DMS 273 (cell line): Measurements from ENCODE around the gene PARD3B.

Experiments
- DNase-seq: peaks from one replicate; lab custom pipeline; 2025; ENCODE audit not compliant: unreplicated experiment; lab: John Stamatoyannopoulos, UW

PARD3B gene

GRCh38 chr2:205629091-205629776 is 1084.0 kb downstream of the PARD3B start:
- no peak for DNase-seq

- DNase-seq: no peak
Measured at GRCh38 chr2:205633994-205634393, 1088.7 kb downstream of the PARD3B start.

- no peak for DNase-seq
Measured at GRCh38 chr2:205636549-205637319, 1091.5 kb downstream of the PARD3B start.

DNA sequence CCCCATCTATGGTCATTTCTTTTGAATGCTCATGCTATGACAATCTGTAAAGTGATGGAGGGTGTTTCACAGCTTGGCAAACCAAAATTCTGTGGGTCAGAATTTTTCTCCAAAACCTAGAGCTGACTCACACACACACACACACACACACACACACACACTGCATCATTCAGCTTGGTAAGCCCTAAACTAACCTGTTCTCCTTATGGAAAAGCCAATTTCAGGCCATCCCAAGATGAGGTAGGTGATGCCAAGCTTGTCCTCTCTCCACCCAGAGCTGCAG is 1092.0 kb downstream of the PARD3B start:
- no peak for DNase-seq

GRCh38 chr2:205637779-205638503 is 1092.7 kb downstream of the PARD3B start:
- DNase-seq: no peak

- DNase-seq: no peak
Measured at GRCh38 chr2:205640716-205641115, 1095.4 kb downstream of the PARD3B start.

DNA sequence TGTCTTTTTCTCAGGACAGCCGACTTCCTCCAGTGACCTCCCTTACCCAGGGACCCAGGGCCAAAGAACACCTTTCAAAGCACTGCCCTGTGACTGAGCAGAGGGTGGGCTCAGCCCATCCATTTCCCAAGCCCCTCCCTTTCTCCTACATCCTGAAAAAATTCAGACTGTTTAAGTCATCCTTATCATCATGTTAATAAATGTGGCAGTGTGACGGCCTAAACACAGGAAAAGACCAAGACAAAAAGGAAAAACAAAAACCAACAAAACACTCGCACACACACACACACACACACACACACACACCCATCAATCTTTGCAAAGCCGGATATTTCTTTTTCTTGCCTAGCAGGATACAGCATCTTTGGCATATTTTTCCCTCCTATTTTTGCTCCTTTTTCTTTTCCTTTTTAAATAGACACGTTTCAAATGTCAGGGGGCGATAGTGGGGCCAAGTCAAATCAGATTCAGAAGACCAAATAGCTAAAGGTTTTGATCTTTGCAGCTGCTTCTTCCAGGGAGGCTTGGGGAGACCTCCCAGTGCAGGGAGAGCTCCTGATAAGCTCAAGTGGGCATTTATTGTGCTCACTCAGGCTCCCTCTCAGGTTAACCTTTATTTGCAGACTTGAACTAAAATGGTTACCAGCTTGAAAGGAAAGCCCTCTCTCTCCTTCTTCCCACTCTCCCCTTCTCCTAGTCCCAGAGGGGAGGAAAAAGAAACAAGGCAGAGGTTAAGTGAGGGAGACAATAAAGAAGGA is 1097.5 kb downstream of the PARD3B start:
- DNase-seq: no peak

- no peak for DNase-seq
Measured at GRCh38 chr2:205643391-205643885, 1098.2 kb downstream of the PARD3B start.

DNA sequence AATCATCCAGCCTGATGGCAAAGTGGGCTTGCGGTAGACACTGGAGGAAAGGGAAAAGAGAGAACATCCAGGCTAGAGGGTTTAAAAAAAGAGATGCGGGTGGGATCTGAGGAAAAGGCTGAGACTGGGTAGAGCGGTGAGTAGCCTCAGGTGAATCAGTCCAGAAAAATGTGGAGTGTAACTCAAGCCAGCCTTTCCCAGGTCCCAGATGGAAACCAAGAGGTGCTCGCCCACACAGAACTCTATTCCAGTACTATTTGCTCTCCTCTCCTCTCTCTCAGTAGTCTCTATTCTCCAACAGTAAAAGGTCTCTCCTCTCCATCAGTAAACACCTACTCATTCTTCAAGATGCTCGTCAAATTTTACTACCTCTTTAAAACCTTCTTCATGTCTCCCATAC is 1098.7 kb downstream of the PARD3B start:
- DNase-seq: no peak

DNA sequence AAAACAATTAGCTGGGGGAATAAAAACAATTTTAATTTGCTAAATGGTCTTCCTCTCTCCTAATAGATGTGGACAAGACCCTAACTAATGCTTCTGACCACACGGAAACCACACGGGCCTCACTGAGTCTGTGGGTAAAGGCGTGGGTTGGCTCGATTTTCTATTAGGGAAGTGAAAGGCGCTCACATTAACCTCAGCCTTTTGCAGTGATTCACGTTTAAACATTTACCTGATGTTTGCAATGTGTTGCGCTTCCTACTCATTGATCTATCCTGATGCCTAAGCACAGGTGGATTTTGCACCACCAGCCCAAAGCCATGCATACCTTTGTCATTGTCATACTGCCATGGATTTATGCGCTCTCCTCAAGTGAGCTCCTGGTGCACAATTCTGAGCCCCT is 1101.4 kb downstream of the PARD3B start:
- DNase-seq: no peak

DNA sequence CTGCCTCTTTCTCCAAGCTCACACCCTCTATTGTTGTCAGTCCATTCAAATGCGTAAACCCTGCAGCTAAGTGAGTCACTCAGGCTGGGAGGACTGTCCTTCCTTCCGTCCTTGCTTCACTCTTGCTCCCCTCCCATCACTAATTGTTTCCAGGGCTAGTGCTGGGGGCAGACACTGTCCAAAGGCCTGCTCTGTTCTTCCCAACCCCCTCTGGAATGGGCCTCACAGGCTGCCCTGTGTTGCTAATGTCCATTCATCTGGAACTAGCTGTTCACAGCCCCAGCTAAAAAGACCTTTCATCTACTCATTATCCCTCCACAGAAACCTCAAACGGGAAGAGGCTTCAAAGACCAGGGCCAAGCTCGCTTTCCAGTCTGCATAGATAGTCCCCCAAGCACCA is 1105.2 kb downstream of the PARD3B start:
- no peak for DNase-seq

GRCh38 chr2:205650931-205651330 is 1105.7 kb downstream of the PARD3B start:
- DNase-seq: no peak

- no peak for DNase-seq
Measured at GRCh38 chr2:205651719-205652118, 1106.4 kb downstream of the PARD3B start.

GRCh38 chr2:205654878-205655605 is 1109.8 kb downstream of the PARD3B start:
- no peak for DNase-seq

- DNase-seq: no peak
Measured at GRCh38 chr2:205655779-205656456, 1110.6 kb downstream of the PARD3B start.

DNA sequence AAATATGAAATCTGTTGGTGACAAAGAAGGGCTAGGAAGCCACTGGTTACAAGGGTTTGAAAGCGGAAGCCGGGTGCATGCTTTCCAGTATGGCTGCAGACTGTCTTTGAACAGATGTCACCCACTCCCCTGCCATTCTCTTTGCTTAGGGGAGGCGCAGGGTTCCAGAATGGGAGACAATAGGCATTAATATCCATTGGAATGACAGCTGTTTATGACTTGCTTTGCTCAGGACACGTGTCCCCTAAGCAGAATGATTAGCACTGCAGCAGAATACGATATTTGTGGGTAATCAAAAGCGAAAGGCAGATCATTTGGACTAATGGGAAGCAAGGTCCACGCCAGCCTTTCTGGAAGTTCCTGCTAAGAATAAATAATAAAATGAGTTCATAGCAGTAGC is 1111.2 kb downstream of the PARD3B start:
- no peak for DNase-seq

GRCh38 chr2:205656941-205657340 is 1111.7 kb downstream of the PARD3B start:
- no peak for DNase-seq

DNA sequence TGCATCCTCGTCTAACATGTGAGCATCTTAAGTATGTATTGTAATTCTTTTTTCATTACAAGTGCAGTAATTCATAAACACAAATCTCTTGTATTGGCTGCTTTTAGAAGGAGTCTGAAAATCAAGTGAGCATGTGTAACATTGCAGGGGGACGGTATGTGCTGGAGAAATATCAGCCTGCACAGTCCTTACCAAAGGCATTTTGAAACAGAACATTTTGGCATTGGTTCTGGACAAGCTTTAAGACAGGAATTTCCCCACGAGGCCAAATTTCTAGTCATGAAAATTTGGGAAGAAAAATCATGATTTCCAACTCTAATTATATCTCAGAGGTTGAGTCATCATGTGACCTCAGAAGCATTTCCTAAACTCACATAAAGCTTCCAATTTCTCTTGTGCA is 1112.3 kb downstream of the PARD3B start:
- DNase-seq: no peak

GRCh38 chr2:205658068-205658467 is 1112.8 kb downstream of the PARD3B start:
- DNase-seq: no peak

- no peak for DNase-seq
Measured at GRCh38 chr2:205658572-205658971, 1113.3 kb downstream of the PARD3B start.
